K562 (cell line): ENCODE measurements around the gene LAX1. TPM values are rescaled to one million over a fixed set of nuclear protein-coding genes. Genes with fewer than 3 reads are reported as not detected.

Experiments
- ATAC-seq: fragments of 200-7000 bp; cut with Tn5 transposase; 3 replicates; pipeline ENCODE4 v1.9.1; 2020; ENCODE audit warnings: moderate library complexity
- BruUV-seq: library from RNA; stranded (reverse); fragments of 400-500 nt; replicated peaks from 2 replicates; lab custom pipeline; 2021; lab: Mats Ljungman, UMichigan
- CTCF ChIA-PET: fragments of 300-600 bp; formaldehyde crosslinking; extraction: SDS; loops from one replicate; lab custom pipeline; 2021; ENCODE audit warnings: low intra/inter-chr PET ratio; lab: Yijun Ruan, JAX
- POLR2A ChIA-PET: fragments of 300-600, 350-650 bp; sonication (Branson Sonifier 250); formaldehyde crosslinking; extraction: SDS; loops from one replicate; lab custom pipeline; 2021; ENCODE audit warnings: antibody characterized with exemption, inconsistent platforms; lab: Yijun Ruan, JAX
- DNase-seq, 4 experiments: peaks; one replicate each; pipeline versions ENCODE4 v3.0.0 to v3.0.0-alpha.2; 2011 to 2018; ENCODE audit warnings: low spot score in 3 of 4, mixed read lengths in 3 of 4; ENCODE audit errors: extremely low read depth in 1 of 4
- FAIRE-seq: peaks from 2 replicates; lab custom pipeline; 2011; peaks lifted over from hg19 to GRCh38; lab: Jason Lieb, UNC
- H2AFZ ChIP-seq: 2 replicates; pipeline ENCODE4 v1.6.0; 2011; ENCODE audit warnings: low read depth, low read length, control low read depth, inconsistent platforms
- H3K27ac ChIP-seq: fragments of 200-600 bp; 3 replicates; pipeline ENCODE4 v1.8.0; 2011; ENCODE audit warnings: low read depth, mild to moderate bottlenecking, control low read depth, inconsistent platforms, low read length, moderate library complexity, mixed read lengths; ENCODE audit errors: extremely low read depth
- H3K27me3 ChIP-seq, 2 experiments: fragments of 300-600 bp in 1 of 2; 2 replicates in 1 of 2; 3 replicates in 1 of 2; pipeline versions ENCODE4 v1.6.0 to v1.8.0; 2011; ENCODE audit warnings: inconsistent platforms in 2 of 2, low read length in 2 of 2, mild to moderate bottlenecking in 1 of 2, mixed read lengths in 1 of 2, moderate library complexity in 1 of 2; ENCODE audit not compliant: control insufficient read depth in 2 of 2, insufficient read depth in 2 of 2
- H3K36me3 ChIP-seq: fragments of 300-600 bp; 3 replicates; pipeline ENCODE4 v1.8.0; 2011; ENCODE audit warnings: mild to moderate bottlenecking, low read length, inconsistent platforms; ENCODE audit not compliant: control insufficient read depth, insufficient read depth
- H3K4me1 ChIP-seq, 2 experiments: fragments of 200-600 bp in 1 of 2; replicated peaks in 1 of 2; 2 replicates in 1 of 2; 3 replicates in 1 of 2; pipeline versions ENCODE4 v1.5.1 to v1.8.0; 2011; ENCODE audit warnings: inconsistent platforms in 2 of 2, low read length in 2 of 2, mild to moderate bottlenecking in 1 of 2, mixed read lengths in 1 of 2, moderate library complexity in 1 of 2; ENCODE audit not compliant: control insufficient read depth in 2 of 2, insufficient read depth in 2 of 2
- H3K4me2 ChIP-seq: 2 replicates; pipeline ENCODE4 v1.6.1; 2011; ENCODE audit warnings: low read length, control low read depth, inconsistent platforms, mixed read lengths; ENCODE audit not compliant: insufficient read depth
- H3K4me3 ChIP-seq: fragments of 200-600 bp; sonication (generic), shearing (Covaris generic); 2 replicates; pipeline ENCODE4 v1.5.1; 2016; ENCODE audit warnings: control low read depth, inconsistent platforms
- H3K79me2 ChIP-seq: fragments of 200-600 bp; 3 replicates; pipeline ENCODE4 v1.8.0; 2011; ENCODE audit warnings: low read length, inconsistent platforms; ENCODE audit not compliant: control insufficient read depth, insufficient read depth
- H3K9ac ChIP-seq, 2 experiments: 2 replicates each; pipeline versions ENCODE4 v1.6.0 to v1.6.1; 2011; ENCODE audit warnings: low read depth in 2 of 2, low read length in 2 of 2, control low read depth in 1 of 2, inconsistent platforms in 1 of 2, mild to moderate bottlenecking in 1 of 2, mixed read lengths in 1 of 2; ENCODE audit not compliant: insufficient read depth in 1 of 2
- H3K9me1 ChIP-seq: one replicate; pipeline ENCODE4 v1.6.0; 2011; ENCODE audit warnings: inconsistent platforms, mild to moderate bottlenecking, low read length, moderate library complexity; ENCODE audit not compliant: control insufficient read depth, insufficient read depth
- H3K9me3 ChIP-seq: replicated peaks from 2 replicates; pipeline ENCODE4 v1.5.1; 2011; ENCODE audit warnings: low read depth, low read length, inconsistent platforms; ENCODE audit not compliant: control insufficient read depth, insufficient read depth
- H4K20me1 ChIP-seq: replicated peaks from 2 replicates; pipeline ENCODE4 v1.6.1; 2011; ENCODE audit warnings: low read length, inconsistent platforms, mixed read lengths; ENCODE audit not compliant: control insufficient read depth, insufficient read depth
- ARID2 ChIP-seq: fragments of 450-650 bp; IDR thresholded peaks from 2 replicates; pipeline ENCODE4 v1.6.1; 2017; ENCODE audit warnings: antibody characterized with exemption, mild to moderate bottlenecking
- DACH1 ChIP-seq: fragments of 450-650 bp; IDR thresholded peaks from 2 replicates; pipeline ENCODE4 v1.6.1; 2018; ENCODE audit not compliant: partially characterized antibody
- GATA2 ChIP-seq: sonication (generic); formaldehyde crosslinking; IDR thresholded peaks from 2 replicates; pipeline ENCODE4 v1.4.0; 2020; ENCODE audit warnings: mild to moderate bottlenecking, missing genetic modification reagents
- HDGF ChIP-seq: fragments of 450-650 bp; IDR thresholded peaks from 2 replicates; pipeline ENCODE4 v1.6.1; 2016
- ZNF140 ChIP-seq: fragments of 250-450 bp; sonication (Bioruptor Pico); IDR thresholded peaks from 2 replicates; pipeline ENCODE4 v1.8.0; 2021; ENCODE audit warnings: moderate library complexity, mild to moderate bottlenecking, inconsistent platforms
- ZNF217 ChIP-seq: sonication (generic); formaldehyde crosslinking; IDR thresholded peaks from 2 replicates; pipeline ENCODE4 v1.8.0; 2022; ENCODE audit warnings: mild to moderate bottlenecking, missing genetic modification reagents
- WGBS: fragments of 100-300 bp; shearing (Covaris generic); methylation state at CpG from one replicate; pipeline ENCODE4 v1.1.6; 2016; ENCODE audit warnings: low coverage, mixed read lengths; ENCODE audit not compliant: insufficient coverage; ENCODE audit errors: missing lambda C conversion rate; 5-methylcytosine and 5-hydroxymethylcytosine counted together
- in situ Hi-C: fragments of 300-500 bp; cut with MboI; formaldehyde crosslinking; loops from 4 replicates; pipeline ENCODE4 v1.15.0; 2018; ENCODE audit warnings: inconsistent platforms, mixed read lengths
- intact Hi-C: fragments of 100-400 bp; cut with micrococcal nuclease; formaldehyde crosslinking; loops from 2 replicates; pipeline ENCODE4 v1.14.2; 2022
- polyA plus RNA-seq, 8 experiments: library from polyadenylated mRNA; depleted of rRNA in 4 of 8; stranded (reverse) in 5 of 8; unstranded in 3 of 8; fragments of >200 nt; fragmentation: Nextera tagmentation in 2 of 8; fragmentation: Illumina TruSeq in 1 of 8; extraction: Ambion mirVana in 2 of 8; extraction: Trizol in 1 of 8; gene quantifications; 2 replicates each; pipeline versions ENCODE4 v1.2.1 to v1.2.3, GENCODE V29; 2011 to 2014; ENCODE audit warnings: inconsistent platforms in 1 of 8, missing spikeins in 1 of 8
- total RNA-seq, 7 experiments: library from RNA; depleted of rRNA in 6 of 7; stranded (reverse); fragments of >200 nt in 6 of 7; fragmentation: Illumina TruSeq in 2 of 7; extraction: Trizol in 2 of 7; gene quantifications; 2 replicates each; pipeline versions ENCODE4 v1.2.1 to v1.2.3, GENCODE V29; 2011 to 2021; ENCODE audit warnings: low replicate concordance in 1 of 7
- TF ChIP-seq, protein P1 (sequence below): fragments of 250-450 bp; sonication (Bioruptor Pico); IDR thresholded peaks from 2 replicates; pipeline ENCODE4 v1.4.0; 2020
- TF ChIP-seq, protein P2 (sequence below): sonication (generic); formaldehyde crosslinking; IDR thresholded peaks from 2 replicates; pipeline ENCODE4 v1.8.1; 2023; ENCODE audit warnings: mild to moderate bottlenecking, missing genetic modification reagents, moderate library complexity

Gene LAX1
- total and polyA plus RNA-seq, 9 of the 15 experiments (the other 6 are each of a cell fraction or from before 2014, with no cell fraction given), result not detected

DNA sequence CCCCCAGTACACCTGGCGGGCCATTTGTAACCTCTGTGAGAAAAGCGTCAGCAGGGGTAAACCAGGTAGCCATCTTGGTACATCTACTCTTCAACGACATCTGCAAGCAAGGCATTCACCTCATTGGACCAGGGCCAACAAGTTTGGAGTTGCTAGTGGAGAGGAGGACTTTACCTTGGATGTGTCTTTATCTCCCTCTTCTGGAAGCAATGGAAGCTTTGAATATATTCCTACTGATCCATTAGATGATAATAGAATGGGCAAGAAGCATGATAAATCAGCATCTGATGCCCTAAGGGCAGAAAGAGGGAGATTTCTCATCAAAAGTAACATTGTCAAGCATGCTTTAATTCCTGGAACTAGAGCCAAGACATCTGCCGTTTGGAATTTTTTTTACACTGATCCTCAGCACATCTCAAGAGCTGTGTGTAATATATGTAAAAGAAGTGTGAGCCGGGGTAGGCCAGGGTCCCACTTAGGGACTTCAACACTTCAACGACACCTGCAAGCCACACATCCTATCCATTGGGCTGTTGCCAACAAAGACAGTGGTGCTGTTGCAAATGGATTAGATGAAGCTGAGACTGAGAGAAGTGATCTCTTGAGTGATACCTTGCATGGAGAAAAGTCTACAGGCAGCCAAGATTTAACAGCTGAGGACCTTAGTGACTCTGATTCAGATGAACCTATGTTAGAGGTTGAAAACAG is 33.1 kb downstream of the LAX1 start (continued):
- TF ChIP-seq, protein P1, sequence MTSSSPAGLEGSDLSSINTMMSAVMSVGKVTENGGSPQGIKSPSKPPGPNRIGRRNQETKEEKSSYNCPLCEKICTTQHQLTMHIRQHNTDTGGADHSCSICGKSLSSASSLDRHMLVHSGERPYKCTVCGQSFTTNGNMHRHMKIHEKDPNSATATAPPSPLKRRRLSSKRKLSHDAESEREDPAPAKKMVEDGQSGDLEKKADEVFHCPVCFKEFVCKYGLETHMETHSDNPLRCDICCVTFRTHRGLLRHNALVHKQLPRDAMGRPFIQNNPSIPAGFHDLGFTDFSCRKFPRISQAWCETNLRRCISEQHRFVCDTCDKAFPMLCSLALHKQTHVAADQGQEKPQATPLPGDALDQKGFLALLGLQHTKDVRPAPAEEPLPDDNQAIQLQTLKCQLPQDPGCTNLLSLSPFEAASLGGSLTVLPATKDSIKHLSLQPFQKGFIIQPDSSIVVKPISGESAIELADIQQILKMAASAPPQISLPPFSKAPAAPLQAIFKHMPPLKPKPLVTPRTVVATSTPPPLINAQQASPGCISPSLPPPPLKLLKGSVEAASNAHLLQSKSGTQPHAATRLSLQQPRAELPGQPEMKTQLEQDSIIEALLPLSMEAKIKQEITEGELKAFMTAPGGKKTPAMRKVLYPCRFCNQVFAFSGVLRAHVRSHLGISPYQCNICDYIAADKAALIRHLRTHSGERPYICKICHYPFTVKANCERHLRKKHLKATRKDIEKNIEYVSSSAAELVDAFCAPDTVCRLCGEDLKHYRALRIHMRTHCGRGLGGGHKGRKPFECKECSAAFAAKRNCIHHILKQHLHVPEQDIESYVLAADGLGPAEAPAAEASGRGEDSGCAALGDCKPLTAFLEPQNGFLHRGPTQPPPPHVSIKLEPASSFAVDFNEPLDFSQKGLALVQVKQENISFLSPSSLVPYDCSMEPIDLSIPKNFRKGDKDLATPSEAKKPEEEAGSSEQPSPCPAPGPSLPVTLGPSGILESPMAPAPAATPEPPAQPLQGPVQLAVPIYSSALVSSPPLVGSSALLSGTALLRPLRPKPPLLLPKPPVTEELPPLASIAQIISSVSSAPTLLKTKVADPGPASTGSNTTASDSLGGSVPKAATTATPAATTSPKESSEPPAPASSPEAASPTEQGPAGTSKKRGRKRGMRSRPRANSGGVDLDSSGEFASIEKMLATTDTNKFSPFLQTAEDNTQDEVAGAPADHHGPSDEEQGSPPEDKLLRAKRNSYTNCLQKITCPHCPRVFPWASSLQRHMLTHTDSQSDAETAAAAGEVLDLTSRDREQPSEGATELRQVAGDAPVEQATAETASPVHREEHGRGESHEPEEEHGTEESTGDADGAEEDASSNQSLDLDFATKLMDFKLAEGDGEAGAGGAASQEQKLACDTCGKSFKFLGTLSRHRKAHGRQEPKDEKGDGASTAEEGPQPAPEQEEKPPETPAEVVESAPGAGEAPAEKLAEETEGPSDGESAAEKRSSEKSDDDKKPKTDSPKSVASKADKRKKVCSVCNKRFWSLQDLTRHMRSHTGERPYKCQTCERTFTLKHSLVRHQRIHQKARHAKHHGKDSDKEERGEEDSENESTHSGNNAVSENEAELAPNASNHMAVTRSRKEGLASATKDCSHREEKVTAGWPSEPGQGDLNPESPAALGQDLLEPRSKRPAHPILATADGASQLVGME (CRISPR knock-in tag), result no peak
- no peak for TF ChIP-seq DACH1

DNA sequence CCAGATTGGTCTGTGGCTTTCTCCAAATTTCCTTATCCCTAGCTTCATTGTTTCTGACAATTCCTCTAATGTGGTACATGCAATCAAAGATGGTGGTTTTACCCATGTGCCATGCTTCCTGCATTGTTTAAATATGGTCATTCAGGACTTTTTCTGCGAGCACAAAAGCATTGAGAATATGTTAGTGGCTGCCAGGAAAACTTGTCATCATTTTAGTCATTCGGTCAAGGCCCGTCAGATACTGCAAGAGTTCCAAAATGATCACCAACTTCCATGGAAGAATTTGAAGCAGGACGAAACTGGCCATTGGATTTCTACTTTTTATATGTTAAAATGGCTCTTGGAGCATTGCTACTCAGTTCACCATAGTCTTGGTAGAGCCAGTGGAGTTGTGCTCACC is 34.2 kb downstream of the LAX1 start:
- in situ Hi-C loops (no loop called here), intact Hi-C loops (no loop called here)
- peak overlapping the region; percentile 32; the same call in 1 of the 2 replicates for H3K4me2 ChIP-seq
- H4K20me1 ChIP-seq, result peaks cover 23% of the 10 kb centered on the region
- POLR2A ChIA-PET, result interaction anchor here (0.8 to 1.8 kb wide), 4 partner anchors 12 to 195 kb away, joined by 3 to 6 read pairs (median 4); no protein-coding TSS in a partner anchor
- ATAC-seq (no peak), FAIRE-seq (no peak), DNase-seq (no peak)
- H3K36me3 ChIP-seq, result peaks cover 73% of the 10 kb centered on the region
- TF ChIP-seq GATA2 (no peak), ZNF140 (CRISPR knock-in tag) (no peak), HDGF (no peak), ZNF217 (no peak), ARID2 (0 out of 2 replicates have a peak, but pooled peaks have one; percentile 6)
- TF ChIP-seq, protein P2, sequence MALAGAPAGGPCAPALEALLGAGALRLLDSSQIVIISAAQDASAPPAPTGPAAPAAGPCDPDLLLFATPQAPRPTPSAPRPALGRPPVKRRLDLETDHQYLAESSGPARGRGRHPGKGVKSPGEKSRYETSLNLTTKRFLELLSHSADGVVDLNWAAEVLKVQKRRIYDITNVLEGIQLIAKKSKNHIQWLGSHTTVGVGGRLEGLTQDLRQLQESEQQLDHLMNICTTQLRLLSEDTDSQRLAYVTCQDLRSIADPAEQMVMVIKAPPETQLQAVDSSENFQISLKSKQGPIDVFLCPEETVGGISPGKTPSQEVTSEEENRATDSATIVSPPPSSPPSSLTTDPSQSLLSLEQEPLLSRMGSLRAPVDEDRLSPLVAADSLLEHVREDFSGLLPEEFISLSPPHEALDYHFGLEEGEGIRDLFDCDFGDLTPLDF (CRISPR knock-in tag), result 0 out of 2 replicates have a peak, but pooled peaks have one; percentile 36
- CTCF ChIA-PET, result no interaction called here
- peaks cover 82% of the 10 kb centered on the region for H3K79me2 ChIP-seq
- peaks cover 7% of the 10 kb centered on the region for H3K9me1 ChIP-seq
- WGBS, result 80% methylated on average over 4 of the region's 4 CpGs
- 0 out of 2 replicates have a peak, but pooled peaks cover 2% of the 10 kb centered on the region for H3K9me3 ChIP-seq
- H3K27me3 ChIP-seq, result no peaks in the 10 kb centered on the region
- H3K4me3 ChIP-seq, result no peak overlapping the region; the same call in 1 of the 2 replicates
- H2AFZ ChIP-seq, result no peak overlapping the region
- H3K27ac ChIP-seq, result no peak overlapping the region
- BruUV-seq, result no TSS peak
- H3K4me1 ChIP-seq, result peaks cover 2 to 43% of the 10 kb centered on the region in 2 experiments
- H3K9ac ChIP-seq, result no peak overlapping the region; a peak in 1 of 4 replicates
